NCI-H1694 treated with DMSO at 0.1 percent for 48 hours (cell line): ENCODE results near the gene C12orf60.

Source experiments
- DNase-seq: peaks from one replicate; lab custom pipeline; 2025; lab: John Stamatoyannopoulos, UW

C12orf60 gene

DNA sequence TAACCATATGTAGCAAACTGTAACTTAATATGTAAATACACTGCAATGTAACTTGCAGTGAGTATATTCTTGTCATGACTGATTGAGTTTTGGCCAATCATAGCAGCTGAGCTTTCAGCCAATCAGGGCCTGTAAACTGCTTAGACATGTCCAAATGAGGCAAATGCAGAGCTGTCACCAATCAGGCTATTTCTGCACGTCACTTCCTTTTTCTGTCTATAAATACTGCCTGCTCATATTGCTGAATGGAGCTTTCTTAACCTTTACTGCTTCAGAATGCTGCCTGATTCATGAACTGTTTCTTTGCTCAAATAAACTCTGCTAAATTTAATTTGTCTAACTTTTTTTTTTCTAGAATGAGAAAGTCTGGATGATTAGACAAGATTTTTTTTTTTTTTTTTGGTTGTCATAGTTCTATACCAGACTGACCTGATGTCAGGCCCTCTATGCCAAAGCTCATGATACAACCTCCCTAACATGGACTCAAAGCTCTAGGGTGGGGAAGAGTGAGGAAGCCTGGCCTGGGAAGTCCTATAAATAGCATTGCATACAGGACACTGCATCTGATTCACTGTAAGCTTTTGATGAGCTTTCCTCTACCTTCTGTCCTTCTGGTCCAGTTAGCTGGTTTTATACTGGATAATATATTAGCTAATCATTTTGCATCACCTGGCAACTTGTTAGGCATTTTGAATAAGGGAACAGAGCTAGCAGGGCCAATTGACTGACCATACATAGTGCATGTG, 70.1 kb downstream of the C12orf60 start:
- DNase-seq: peak; percentile 43
